ENCODE data around the gene TRIM38. TPM values are rescaled to one million over a fixed set of nuclear protein-coding genes. Genes with fewer than 3 reads are reported as not detected.
"Not testable (repeated sequence)": the region's sequence is repeated elsewhere in the genome, so short reads cannot be mapped to it uniquely, and the experiment has no call there.

The TRIM38 gene
- total RNA-seq, 4 donors from 2014 or later, result 4.7 to 8.0 (median 6.5) TPM

DNA sequence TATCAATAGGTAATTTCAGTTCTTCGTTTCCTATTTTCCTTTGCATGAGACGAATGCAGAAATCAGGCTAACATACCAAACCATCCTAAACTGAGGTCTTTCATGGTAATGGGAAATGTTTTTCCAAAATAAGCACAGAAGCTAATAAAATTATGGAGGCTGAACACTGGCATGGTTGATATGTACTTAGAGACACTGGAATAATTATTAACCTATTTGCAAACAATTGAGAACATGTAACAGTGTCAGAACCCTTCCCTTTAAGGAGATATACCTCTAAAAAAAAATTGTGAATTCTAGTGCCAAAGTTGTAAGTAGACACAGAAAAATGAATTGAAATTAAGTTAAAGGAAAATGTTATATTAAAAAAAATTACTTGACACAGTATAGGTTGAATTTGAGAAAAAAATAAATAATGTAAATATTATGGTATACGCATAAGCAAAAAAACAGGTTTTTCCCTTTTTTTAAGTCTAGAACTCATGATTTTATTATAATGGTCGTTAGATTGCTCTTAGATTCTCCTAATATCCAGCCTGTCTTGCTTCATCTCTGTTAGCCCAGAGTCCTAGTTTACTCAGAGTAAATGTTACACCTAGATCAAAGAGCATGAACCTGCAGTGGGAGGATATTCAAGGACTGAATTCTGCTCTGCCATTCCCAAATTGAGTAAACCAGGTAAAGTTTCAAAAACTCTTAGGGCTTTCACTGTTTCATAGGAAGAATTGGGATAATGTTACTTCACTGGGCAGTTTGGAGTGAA lies 33.9 kb upstream of the TRIM38 start:
- TF ChIP-seq, protein P1, sequence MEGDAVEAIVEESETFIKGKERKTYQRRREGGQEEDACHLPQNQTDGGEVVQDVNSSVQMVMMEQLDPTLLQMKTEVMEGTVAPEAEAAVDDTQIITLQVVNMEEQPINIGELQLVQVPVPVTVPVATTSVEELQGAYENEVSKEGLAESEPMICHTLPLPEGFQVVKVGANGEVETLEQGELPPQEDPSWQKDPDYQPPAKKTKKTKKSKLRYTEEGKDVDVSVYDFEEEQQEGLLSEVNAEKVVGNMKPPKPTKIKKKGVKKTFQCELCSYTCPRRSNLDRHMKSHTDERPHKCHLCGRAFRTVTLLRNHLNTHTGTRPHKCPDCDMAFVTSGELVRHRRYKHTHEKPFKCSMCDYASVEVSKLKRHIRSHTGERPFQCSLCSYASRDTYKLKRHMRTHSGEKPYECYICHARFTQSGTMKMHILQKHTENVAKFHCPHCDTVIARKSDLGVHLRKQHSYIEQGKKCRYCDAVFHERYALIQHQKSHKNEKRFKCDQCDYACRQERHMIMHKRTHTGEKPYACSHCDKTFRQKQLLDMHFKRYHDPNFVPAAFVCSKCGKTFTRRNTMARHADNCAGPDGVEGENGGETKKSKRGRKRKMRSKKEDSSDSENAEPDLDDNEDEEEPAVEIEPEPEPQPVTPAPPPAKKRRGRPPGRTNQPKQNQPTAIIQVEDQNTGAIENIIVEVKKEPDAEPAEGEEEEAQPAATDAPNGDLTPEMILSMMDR (IDR thresholded peaks at IDR 0.05), result no peak
- TF ChIP-seq POLR2A (IDR thresholded peaks at IDR 0.05), result no peak
- intact Hi-C loops (cut with DNase I; ENCODE audit: low total_unique reads), result no loop called here
- no peak for DNase-seq (ENCODE audit: low spot score in 2 of 2)
- WGBS, 2 donors, result 84 to 86% methylated on average over 4 of the region's 4 CpGs
- H3K4me3 ChIP-seq (ENCODE audit: low read depth, poor library complexity, severe bottlenecking), result no peak overlapping the region

DNA sequence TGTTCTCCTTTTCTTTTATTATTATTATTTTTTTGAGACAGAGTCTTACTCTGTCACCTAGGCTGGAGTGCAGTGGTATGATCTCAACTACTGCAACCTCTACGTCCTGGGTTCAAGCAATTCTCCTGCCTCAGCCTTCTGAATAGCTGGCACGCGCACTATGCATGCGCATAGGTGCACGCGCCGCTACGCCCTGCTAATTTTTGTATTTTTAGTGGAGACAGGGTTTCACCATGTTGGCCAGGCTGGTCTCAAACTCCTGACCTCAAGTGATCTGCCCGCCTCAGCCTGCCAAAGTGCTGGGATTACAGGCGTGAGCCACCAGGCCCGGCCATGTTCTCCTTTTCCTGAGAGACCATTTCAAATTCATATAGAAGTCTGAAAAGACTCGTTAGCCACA lies 32.8 kb upstream of the TRIM38 start:
- DNase-seq (ENCODE audit: low spot score in 2 of 2); intact Hi-C loops (cut with DNase I; ENCODE audit: low total_unique reads); H3K4me3 ChIP-seq (ENCODE audit: low read depth, poor library complexity, severe bottlenecking): not testable (repeated sequence)
- WGBS, 2 donors, result 90 to 93% methylated on average over 12 of the region's 12 CpGs

DNA sequence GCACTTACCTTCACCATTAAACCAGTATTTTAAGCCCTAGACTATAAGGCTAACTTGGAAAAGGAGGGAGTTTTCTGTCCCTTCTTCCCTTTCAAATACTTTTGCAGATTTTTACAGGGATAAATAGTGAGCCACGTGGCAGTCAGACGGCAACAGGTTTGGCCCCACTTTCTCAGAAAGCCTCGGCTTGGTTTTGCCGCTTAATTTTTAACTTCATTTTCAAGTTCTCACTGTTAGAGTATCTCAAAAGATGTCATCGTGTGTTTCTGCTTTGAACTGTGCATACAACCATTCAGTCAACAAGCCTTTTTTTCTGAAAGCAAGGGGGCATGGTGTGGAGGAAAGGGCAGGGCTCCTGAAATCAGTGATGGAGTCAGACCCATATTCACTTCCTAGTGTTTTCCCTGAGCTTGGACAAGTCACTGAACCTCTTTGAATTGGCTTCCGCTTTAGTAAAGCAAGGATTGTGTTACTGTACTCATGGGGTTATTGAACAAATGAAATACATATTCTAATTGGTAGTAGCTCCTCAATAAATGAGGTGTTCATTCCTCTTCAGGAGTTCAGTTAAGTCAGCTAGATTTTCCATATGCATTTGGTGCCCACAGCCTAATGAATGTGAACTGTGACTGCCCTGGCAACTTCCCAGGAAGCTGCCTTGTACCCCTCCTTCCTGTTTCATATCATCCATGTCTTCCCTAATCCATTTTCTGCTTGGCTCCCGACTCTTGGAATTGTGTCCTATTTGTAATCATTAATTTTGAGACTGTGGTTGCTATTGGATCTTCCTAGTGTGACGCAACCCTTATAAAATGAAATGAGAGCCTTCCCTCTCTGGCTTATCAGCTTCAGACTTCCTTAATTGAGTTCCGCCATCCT lies 31.8 kb upstream of the TRIM38 start, which contains the start of gene SLC17A2:
SLC17A2 (minus strand) TSS at position 160 of the 879 bp plus-strand sequence. CDS start 4,895 bp downstream, outside the sequence.
- TF ChIP-seq, protein P1 (IDR thresholded peaks at IDR 0.05), result no peak
- TF ChIP-seq POLR2A (IDR thresholded peaks at IDR 0.05), result no peak
- DNase-seq (ENCODE audit: low spot score in 2 of 2), result no peak
- H3K4me3 ChIP-seq (ENCODE audit: low read depth, poor library complexity, severe bottlenecking), result no peak within 1 kb of the TSS
- intact Hi-C loops (cut with DNase I; ENCODE audit: low total_unique reads), result no loop called here
- 90% methylated on average over 9 of the region's 9 CpGs for WGBS, 2 donors

DNA sequence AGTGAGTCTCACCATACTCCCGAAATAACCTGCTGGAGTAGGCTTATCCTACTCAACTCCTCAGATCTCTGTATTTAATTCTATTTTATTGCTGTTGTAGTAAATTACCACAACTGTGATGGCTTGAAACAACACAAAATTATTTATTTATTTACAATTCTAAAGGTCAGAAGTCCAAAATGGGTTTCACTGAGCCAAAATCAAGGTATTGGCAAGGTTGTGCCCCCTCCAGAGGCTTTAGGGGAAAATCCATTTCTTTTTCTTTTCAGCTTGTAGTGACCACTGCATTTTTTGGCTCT lies 31.2 kb upstream of the TRIM38 start:
- H3K4me3 ChIP-seq (ENCODE audit: low read depth, poor library complexity, severe bottlenecking), result no peak overlapping the region
- intact Hi-C loops (cut with DNase I; ENCODE audit: low total_unique reads), result no loop called here
- TF ChIP-seq POLR2A (IDR thresholded peaks at IDR 0.05), result no peak
- TF ChIP-seq, protein P1 (IDR thresholded peaks at IDR 0.05), result no peak
- DNase-seq (ENCODE audit: low spot score in 2 of 2), result no peak
- 68 to 85% methylated on average over 1 of the region's 1 CpG for WGBS, 2 donors

DNA sequence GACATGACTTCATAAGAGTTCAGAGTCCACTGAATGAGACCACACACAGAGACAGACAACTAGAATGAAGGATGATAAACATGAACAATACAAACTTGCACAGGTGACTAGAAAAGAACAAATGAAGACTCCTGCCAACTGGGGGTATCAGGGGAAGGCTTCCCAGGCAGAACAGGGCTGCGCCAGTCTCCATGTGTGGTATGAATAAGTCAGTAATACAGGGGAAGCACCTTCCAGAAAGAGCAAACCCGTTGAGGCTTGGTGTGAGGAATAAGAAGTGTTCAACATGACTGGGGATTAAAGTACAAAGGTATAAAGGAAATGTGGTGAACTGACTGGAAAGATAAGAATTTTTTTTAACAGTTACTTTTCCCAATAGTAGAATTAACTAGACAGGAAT lies 28.4 kb upstream of the TRIM38 start:
- 71 to 78% methylated on average over 2 of the region's 2 CpGs for WGBS, 2 donors
- intact Hi-C loops (cut with DNase I; ENCODE audit: low total_unique reads), result no loop called here
- TF ChIP-seq POLR2A (IDR thresholded peaks at IDR 0.05), result no peak
- TF ChIP-seq, protein P1 (IDR thresholded peaks at IDR 0.05), result no peak
- no peak for DNase-seq (ENCODE audit: low spot score in 2 of 2)
- no peak overlapping the region for H3K4me3 ChIP-seq (ENCODE audit: low read depth, poor library complexity, severe bottlenecking)

DNA sequence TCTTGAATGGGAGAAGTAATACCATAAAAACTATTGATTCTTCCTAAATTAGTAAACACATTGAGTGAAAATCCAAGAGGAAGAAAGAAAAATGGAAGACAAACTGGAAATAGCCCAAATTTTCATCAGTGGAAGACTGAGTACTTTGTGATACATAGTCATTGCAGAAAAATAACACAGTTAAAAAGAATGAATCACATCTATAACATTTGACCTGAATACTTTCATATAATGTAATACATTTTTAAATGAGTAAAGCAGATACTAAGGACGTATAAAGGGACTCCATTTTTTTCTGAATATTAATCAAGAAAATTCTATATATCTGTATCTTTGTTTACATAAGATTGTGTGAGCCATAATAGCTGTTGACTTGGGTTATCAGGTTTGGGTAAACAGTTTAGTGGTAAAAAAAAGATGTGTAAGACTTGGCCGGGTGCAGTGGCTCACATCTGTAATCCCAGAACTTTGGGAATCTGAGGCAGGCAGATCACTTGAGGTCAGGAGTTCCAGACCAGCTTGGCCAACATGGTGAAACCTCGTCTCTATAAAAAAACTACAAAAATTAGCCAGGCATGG lies 27.8 kb upstream of the TRIM38 start:
- intact Hi-C loops (cut with DNase I; ENCODE audit: low total_unique reads), result no loop called here
- 79 to 86% methylated on average over 3 of the region's 3 CpGs for whole genome bisulfite sequencing, 2 donors
- H3K4me3 ChIP-seq (ENCODE audit: low read depth, poor library complexity, severe bottlenecking), result no peak overlapping the region
- TF ChIP-seq POLR2A (IDR thresholded peaks at IDR 0.05), result no peak
- TF ChIP-seq, protein P1 (IDR thresholded peaks at IDR 0.05), result no peak
- DNase-seq (ENCODE audit: low spot score in 2 of 2), result no peak

Measured in lower leg skin (tissue), 4 donors.